NB4 (cell line): Measurements from ENCODE around the gene PIPOX.

Source experiments
- DNase-seq: peaks from one replicate; pipeline ENCODE4 v3.0.0; 2010; ENCODE audit warnings: low read depth
- H3K4me3 ChIP-seq: one replicate; pipeline ENCODE4 v1.5.1; 2011; ENCODE audit warnings: mild to moderate bottlenecking, low read depth, low read length, moderate library complexity
- CTCF ChIP-seq: IDR thresholded peaks from one replicate; pipeline ENCODE4 v1.5.1; 2012; ENCODE audit warnings: low read depth, low read length
- MAX ChIP-seq: IDR thresholded peaks from 2 replicates; pipeline ENCODE4 v1.6.1; 2011; ENCODE audit warnings: low read depth, low read length
- MYC ChIP-seq: IDR thresholded peaks from 2 replicates; pipeline ENCODE4 v1.6.1; 2011; ENCODE audit warnings: low read depth, low read length
- POLR2A ChIP-seq: IDR thresholded peaks from 2 replicates; pipeline ENCODE4 v1.6.1; 2011; ENCODE audit warnings: mild to moderate bottlenecking; ENCODE audit not compliant: insufficient read length; ENCODE audit errors: extremely low read depth

Gene PIPOX

GRCh38 chr17:29016345-29017210, 26.4 kb upstream of the PIPOX start:
- no peak for DNase-seq
- H3K4me3 ChIP-seq, result no peak overlapping the region
- TF ChIP-seq POLR2A (no peak), MAX (no peak), CTCF (no peak), MYC (no peak)

GRCh38 chr17:29018788-29019474, 24.0 kb upstream of the PIPOX start:
- H3K4me3 ChIP-seq, result no peak overlapping the region
- peak; percentile 36 for DNase-seq
- TF ChIP-seq POLR2A (no peak), MYC (no peak), MAX (no peak), CTCF (no peak)

GRCh38 chr17:29019475-29020181, 23.3 kb upstream of the PIPOX start:
- H3K4me3 ChIP-seq, result no peak overlapping the region
- TF ChIP-seq CTCF, result no peak
- TF ChIP-seq MYC, result no peak
- no peak for TF ChIP-seq POLR2A
- TF ChIP-seq MAX, result no peak
- DNase-seq, result no peak

- no peak for TF ChIP-seq CTCF
- TF ChIP-seq POLR2A, result no peak
- TF ChIP-seq MYC, result no peak
- no peak for TF ChIP-seq MAX
- no peak overlapping the region for H3K4me3 ChIP-seq
- no peak for DNase-seq
Measured at GRCh38 chr17:29020576-29020975, 22.4 kb upstream of the PIPOX start.

DNA sequence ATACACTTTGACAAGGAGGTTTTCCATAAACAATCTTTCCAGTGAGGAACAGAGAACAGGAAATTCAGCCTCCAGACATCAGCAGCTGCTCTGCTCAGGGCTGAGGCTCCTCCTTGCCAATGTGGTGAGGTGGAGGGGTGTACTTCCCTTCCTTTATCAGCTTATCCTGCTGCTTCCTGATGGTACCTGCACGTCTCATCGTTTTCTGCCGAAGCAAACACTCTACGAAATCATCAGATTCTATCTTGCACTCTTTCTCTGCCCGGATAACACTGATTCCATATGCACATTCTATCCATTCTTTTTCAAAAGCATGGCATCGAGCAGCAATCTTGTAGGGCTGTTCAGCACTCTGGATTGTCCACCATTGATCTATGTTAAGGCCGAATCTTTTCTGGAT, 21.7 kb upstream of the PIPOX start:
- DNase-seq, result no peak
- TF ChIP-seq MAX, result no peak
- no peak for TF ChIP-seq POLR2A
- no peak for TF ChIP-seq CTCF
- no peak overlapping the region for H3K4me3 ChIP-seq
